PFSK-1 (cell line): Measurements from ENCODE around the gene GNG7.

Source experiments
- FOXP2 ChIP-seq: optimal IDR thresholded peaks from 2 replicates; pipeline ENCODE3; 2011; ENCODE audit warnings: borderline replicate concordance, control low read depth, inconsistent platforms; ENCODE audit not compliant: insufficient read depth; ENCODE audit errors: extremely low read length, extremely low read depth
- POLR2AphosphoS5 ChIP-seq: IDR thresholded peaks from 2 replicates; pipeline ENCODE4 v1.6.1; 2012; ENCODE audit warnings: low read depth, mild to moderate bottlenecking, control low read depth, low read length, moderate library complexity
- SIN3A ChIP-seq: IDR thresholded peaks from 2 replicates; pipeline ENCODE4 v1.6.1; 2012; ENCODE audit warnings: mild to moderate bottlenecking, low read length, moderate library complexity, borderline replicate concordance; ENCODE audit not compliant: insufficient read depth
- TAF1 ChIP-seq: IDR thresholded peaks from 2 replicates; pipeline ENCODE4 v1.6.1; 2012; ENCODE audit warnings: low read length, control low read depth, borderline replicate concordance; ENCODE audit not compliant: insufficient read depth
- TF ChIP-seq, protein P1 (sequence below), 2 experiments: IDR thresholded peaks; 2 replicates each; pipeline versions ENCODE4 v1.6.1 to v1.8.0; 2011 to 2012; ENCODE audit warnings: low read depth in 2 of 2, low read length in 2 of 2, control low read depth in 1 of 2, inconsistent platforms in 1 of 2, mild to moderate bottlenecking in 1 of 2, moderate library complexity in 1 of 2; ENCODE audit not compliant: insufficient read depth in 1 of 2

GNG7 gene

GRCh38 chr19:2567996-2568395 lies 134.5 kb downstream of the GNG7 start:
- no peak for TF ChIP-seq FOXP2
- TF ChIP-seq, protein P1, sequence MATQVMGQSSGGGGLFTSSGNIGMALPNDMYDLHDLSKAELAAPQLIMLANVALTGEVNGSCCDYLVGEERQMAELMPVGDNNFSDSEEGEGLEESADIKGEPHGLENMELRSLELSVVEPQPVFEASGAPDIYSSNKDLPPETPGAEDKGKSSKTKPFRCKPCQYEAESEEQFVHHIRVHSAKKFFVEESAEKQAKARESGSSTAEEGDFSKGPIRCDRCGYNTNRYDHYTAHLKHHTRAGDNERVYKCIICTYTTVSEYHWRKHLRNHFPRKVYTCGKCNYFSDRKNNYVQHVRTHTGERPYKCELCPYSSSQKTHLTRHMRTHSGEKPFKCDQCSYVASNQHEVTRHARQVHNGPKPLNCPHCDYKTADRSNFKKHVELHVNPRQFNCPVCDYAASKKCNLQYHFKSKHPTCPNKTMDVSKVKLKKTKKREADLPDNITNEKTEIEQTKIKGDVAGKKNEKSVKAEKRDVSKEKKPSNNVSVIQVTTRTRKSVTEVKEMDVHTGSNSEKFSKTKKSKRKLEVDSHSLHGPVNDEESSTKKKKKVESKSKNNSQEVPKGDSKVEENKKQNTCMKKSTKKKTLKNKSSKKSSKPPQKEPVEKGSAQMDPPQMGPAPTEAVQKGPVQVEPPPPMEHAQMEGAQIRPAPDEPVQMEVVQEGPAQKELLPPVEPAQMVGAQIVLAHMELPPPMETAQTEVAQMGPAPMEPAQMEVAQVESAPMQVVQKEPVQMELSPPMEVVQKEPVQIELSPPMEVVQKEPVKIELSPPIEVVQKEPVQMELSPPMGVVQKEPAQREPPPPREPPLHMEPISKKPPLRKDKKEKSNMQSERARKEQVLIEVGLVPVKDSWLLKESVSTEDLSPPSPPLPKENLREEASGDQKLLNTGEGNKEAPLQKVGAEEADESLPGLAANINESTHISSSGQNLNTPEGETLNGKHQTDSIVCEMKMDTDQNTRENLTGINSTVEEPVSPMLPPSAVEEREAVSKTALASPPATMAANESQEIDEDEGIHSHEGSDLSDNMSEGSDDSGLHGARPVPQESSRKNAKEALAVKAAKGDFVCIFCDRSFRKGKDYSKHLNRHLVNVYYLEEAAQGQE (IDR thresholded peaks at IDR 0.05; ENCODE audit: insufficient read depth in 1 of 2, low read depth in 2 of 2, low read length in 2 of 2) = no peak
- no peak for TF ChIP-seq TAF1
- no peak for TF ChIP-seq SIN3A
- TF ChIP-seq POLR2AphosphoS5 = no peak

- TF ChIP-seq FOXP2 (no peak), TAF1 (no peak)
- TF ChIP-seq, protein P1 (IDR thresholded peaks at IDR 0.05; ENCODE audit: insufficient read depth in 1 of 2, low read depth in 2 of 2, low read length in 2 of 2) = no peak
These were observed 134.9 kb downstream of the GNG7 start for GRCh38 chr19:2567580-2567979.

DNA sequence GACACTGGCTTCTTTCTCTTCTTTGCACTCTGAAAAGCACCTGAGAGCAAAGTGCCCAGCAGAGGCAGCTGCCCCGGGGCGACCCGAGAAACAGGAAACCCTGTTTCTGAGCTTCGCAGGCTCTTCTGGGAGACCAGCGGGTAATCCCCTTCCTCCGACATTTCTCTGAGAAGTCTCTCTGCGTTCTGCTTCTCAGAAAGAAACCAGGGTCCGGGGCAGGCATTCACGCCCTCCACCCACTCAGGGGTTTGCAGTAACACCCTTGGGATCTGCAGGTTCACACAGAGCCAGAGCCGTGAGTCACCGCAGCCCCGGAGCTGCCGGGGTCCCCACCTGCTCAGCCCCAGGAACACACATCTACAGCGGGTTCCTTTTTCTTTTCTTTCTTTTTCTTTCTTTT lies 140.6 kb downstream of the GNG7 start:
- TF ChIP-seq FOXP2 (no peak), POLR2AphosphoS5 (no peak)
- TF ChIP-seq, protein P1 (IDR thresholded peaks at IDR 0.05; ENCODE audit: insufficient read depth in 1 of 2, low read depth in 2 of 2, low read length in 2 of 2) = no peak

- TF ChIP-seq SIN3A (no peak), POLR2AphosphoS5 (no peak), TAF1 (no peak), FOXP2 (no peak)
- TF ChIP-seq, protein P1 (IDR thresholded peaks at IDR 0.05; ENCODE audit: insufficient read depth in 1 of 2, low read depth in 2 of 2, low read length in 2 of 2) = no peak
These were observed 141.3 kb downstream of the GNG7 start for GRCh38 chr19:2561221-2561620.

DNA sequence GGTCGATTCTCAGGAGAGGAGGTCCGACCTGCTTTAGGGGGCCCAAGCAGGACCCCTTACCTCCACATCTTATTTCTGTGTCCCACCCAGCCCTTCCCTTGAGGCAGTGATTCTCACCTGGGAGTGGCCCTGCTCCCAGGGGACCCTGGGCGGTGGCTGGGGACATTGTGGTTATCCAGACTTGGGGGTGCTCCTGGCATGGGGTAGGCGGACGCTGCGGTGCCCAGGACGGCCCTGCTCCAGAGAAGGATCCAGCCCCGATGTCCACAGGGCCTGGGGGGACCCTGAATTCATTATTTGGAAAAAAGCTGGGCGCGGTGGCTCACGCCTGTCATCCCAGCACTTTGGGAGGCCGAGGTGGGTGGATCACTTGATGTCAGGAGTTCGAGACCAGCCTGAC lies 142.1 kb downstream of the GNG7 start:
- TF ChIP-seq, protein P1 (IDR thresholded peaks at IDR 0.05; ENCODE audit: insufficient read depth in 1 of 2, low read depth in 2 of 2, low read length in 2 of 2) = no peak
- TF ChIP-seq FOXP2 = no peak
- TF ChIP-seq POLR2AphosphoS5 = no peak
